Thoracic aorta (tissue), 2 donors: Measurements from ENCODE around the gene PNPLA1. TPM values are rescaled to one million over a fixed set of nuclear protein-coding genes. Genes with fewer than 3 reads are reported as not detected.

Experiments
- ATAC-seq: fragments of 150-250 bp; one replicate; pipeline ENCODE4 v1.8.0; 2017; ENCODE audit warnings: low read depth; ENCODE audit not compliant: insufficient number of reproducible peaks, low FRiP score
- DNase-seq: peaks from one replicate; pipeline ENCODE4 v3.0.0-alpha.2; 2020; ENCODE audit warnings: low spot score
- H3K27ac ChIP-seq, 2 donors: fragments of 200-600 bp; sonication (generic); 1 replicate in 1 of 2; 2 replicates in 1 of 2; pipeline ENCODE4 v1.5.1; 2016; ENCODE audit warnings: mild to moderate bottlenecking in 2 of 2, moderate library complexity in 2 of 2
- H3K27me3 ChIP-seq: fragments of 200-600 bp; sonication (generic); replicated peaks from 2 replicates; pipeline ENCODE4 v1.6.0; 2016; ENCODE audit warnings: mild to moderate bottlenecking; ENCODE audit not compliant: insufficient read depth
- H3K36me3 ChIP-seq: fragments of 200-600 bp; sonication (generic); one replicate; pipeline ENCODE4 v1.5.1; 2016
- H3K4me1 ChIP-seq, 2 donors: fragments of 200-600 bp; sonication (generic); 1 replicate in 1 of 2; 2 replicates in 1 of 2; pipeline versions ENCODE4 v1.5.1 to v1.6.0; 2016; ENCODE audit warnings: low read depth in 2 of 2, mild to moderate bottlenecking in 1 of 2; ENCODE audit not compliant: control insufficient read depth in 1 of 2
- H3K4me3 ChIP-seq: fragments of 200-600 bp; sonication (generic); 2 replicates; pipeline ENCODE4 v1.5.1; 2016; ENCODE audit warnings: mild to moderate bottlenecking
- H3K9me3 ChIP-seq: fragments of 200-600 bp; sonication (generic); 2 replicates; pipeline ENCODE4 v1.5.1; 2016
- total RNA-seq, 2 donors: library from RNA; depleted of rRNA; stranded (reverse); fragments of >200 nt; gene quantifications; one replicate each; pipeline versions ENCODE4 v1.1.0 to v1.2.3, GENCODE V29; 2016
- TF ChIP-seq, protein P1 (sequence below): fragments of 200-600 bp; sonication (generic); IDR thresholded peaks from one replicate; pipeline ENCODE4 v1.5.1; 2019; ENCODE audit warnings: antibody characterized with exemption

The PNPLA1 gene
- total RNA-seq, 2 donors from 2014 or later = not detected

DNA sequence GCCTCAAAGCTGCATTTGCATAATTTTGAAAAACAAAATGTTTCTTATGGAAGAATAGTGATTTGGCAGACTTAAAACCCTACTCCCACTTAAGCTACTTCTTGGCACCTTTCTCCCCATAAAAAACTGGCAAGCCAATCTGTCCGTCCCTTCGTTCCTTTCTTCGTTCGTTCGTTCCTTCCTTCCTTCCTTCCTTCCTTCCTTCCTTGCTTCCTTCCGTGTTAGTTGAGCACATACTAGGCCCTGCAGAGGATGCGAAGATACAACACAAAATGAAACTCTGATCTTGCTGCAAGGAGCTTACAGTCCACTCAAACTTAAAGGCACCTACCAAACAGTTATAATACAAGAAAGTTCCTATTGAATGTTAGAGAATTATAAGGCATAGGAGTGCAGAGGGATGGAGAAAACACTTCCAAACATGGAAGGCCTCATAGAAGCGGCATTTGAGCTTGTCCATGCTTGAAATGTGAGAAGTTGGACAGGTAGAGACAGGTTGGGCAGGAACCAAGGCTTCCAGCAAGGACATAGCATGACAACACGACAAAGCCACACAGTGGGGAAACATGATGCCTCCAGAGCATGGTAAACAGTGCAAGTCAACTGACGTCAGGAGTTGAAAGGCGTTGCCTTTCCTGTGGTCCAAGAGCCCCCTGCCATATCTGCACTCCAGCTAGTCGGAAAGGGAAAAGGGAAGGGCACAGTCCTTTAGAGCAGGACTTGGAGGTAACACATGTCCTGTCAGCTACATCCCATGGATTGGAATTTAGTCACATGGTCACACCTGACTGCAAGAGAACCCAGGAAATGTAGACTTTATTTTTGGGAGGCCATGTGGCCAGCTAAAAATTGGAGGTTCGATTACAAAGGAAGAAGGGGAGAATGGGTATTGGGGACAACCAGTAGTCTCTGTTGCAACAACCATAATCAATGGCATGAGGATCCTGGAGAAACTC, 7.0 kb downstream of the PNPLA1 start:
- Histone ChIP-seq H3K27ac (no peak overlapping the region), H3K9me3 (no peaks in the 10 kb centered on the region), H3K36me3 (no peaks in the 10 kb centered on the region), H3K4me3 (no peak overlapping the region), H3K27me3 (no peaks in the 10 kb centered on the region), H3K4me1 (peaks cover 0 to 6% of the 10 kb centered on the region in 2 donors)
- no peak for ATAC-seq
- DNase-seq = no peak
- TF ChIP-seq, protein P1, sequence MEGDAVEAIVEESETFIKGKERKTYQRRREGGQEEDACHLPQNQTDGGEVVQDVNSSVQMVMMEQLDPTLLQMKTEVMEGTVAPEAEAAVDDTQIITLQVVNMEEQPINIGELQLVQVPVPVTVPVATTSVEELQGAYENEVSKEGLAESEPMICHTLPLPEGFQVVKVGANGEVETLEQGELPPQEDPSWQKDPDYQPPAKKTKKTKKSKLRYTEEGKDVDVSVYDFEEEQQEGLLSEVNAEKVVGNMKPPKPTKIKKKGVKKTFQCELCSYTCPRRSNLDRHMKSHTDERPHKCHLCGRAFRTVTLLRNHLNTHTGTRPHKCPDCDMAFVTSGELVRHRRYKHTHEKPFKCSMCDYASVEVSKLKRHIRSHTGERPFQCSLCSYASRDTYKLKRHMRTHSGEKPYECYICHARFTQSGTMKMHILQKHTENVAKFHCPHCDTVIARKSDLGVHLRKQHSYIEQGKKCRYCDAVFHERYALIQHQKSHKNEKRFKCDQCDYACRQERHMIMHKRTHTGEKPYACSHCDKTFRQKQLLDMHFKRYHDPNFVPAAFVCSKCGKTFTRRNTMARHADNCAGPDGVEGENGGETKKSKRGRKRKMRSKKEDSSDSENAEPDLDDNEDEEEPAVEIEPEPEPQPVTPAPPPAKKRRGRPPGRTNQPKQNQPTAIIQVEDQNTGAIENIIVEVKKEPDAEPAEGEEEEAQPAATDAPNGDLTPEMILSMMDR = no peak

DNA sequence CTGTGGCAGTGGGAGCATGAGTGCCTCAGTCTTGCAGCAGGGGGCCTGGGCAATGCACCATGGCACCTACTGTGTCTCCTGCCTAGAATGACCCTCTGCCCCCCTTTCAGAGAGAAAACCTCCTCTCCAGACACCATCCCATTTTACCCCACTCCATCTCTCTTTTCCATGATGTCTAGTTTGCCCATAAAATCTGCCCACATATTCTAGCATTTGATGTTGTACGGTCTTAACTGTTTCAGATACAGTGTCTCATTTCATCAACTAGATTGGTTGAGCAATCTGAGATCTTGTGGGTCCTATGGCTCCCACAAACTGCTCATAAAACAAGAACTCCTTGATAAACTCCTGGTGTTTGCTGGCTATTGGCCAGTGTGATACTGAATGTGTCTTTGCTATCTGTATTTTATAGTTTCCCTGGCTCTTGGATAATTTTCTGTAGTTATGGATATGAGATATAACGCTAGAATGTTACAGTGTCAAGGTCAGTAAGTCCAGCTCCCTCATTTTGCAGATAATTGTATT, 8.1 kb downstream of the PNPLA1 start:
- ATAC-seq (no peak), DNase-seq (no peak)
- Histone ChIP-seq H3K9me3 (no peaks in the 10 kb centered on the region), H3K4me1 (peaks cover 0 to 6% of the 10 kb centered on the region in 2 donors), H3K27me3 (no peaks in the 10 kb centered on the region), H3K36me3 (no peaks in the 10 kb centered on the region), H3K4me3 (no peak overlapping the region), H3K27ac (no peak overlapping the region)
- TF ChIP-seq, protein P1 = no peak

DNA sequence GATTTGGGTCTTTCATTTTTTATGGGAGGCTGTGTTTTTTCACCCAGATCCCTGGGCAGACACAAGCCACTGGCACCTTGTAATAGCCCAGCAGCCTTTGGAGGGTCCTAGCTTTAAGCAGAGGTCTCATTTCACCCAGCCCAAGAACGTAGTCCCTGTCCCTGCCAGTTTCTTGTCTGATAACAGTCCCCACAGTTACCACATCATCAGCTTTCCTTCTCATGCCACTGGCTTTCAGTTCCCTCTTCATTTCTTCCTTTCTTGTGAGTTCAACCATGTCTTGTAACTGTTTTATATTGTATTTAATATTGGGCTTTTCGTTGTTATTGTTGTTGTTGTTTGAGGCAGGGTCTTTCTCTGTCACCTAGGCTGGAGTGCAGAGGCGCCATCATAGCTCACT, 10.6 kb downstream of the PNPLA1 start:
- Histone ChIP-seq H3K9me3 (no peaks in the 10 kb centered on the region), H3K36me3 (no peaks in the 10 kb centered on the region), H3K27me3 (no peaks in the 10 kb centered on the region), H3K4me3 (no peak overlapping the region), H3K27ac (no peak overlapping the region), H3K4me1 (peaks cover 0 to 6% of the 10 kb centered on the region in 2 donors)
- TF ChIP-seq, protein P1 = no peak
- no peak for ATAC-seq
- DNase-seq = no peak

DNA sequence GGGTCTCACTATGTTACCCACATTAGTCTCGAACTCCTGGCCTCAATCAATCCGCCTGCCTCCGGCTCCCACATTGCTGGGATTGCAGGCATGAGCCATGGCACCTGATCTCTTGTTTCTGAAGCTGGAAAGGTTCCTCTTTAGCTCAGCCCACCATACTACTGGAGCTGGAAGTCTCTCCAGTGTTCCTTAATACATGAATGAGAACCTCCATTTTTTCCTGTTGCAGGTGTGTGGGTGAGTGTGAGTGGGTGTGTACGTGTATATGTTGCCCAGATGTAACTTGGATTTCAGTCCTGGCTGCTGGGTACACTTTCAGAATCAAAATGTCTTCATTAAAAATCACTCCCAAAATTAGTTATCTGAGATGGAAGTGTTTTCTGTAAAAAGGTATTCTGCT, 11.1 kb downstream of the PNPLA1 start:
- TF ChIP-seq, protein P1 = no peak
- DNase-seq (no peak), ATAC-seq (no peak)
- no peak overlapping the region for H3K27ac ChIP-seq
- H3K27me3 ChIP-seq = no peaks in the 10 kb centered on the region
- H3K4me1 ChIP-seq = peaks cover 0 to 6% of the 10 kb centered on the region in 2 donors
- H3K4me3 ChIP-seq = no peak overlapping the region
- H3K36me3 ChIP-seq = no peaks in the 10 kb centered on the region
- H3K9me3 ChIP-seq = no peaks in the 10 kb centered on the region

DNA sequence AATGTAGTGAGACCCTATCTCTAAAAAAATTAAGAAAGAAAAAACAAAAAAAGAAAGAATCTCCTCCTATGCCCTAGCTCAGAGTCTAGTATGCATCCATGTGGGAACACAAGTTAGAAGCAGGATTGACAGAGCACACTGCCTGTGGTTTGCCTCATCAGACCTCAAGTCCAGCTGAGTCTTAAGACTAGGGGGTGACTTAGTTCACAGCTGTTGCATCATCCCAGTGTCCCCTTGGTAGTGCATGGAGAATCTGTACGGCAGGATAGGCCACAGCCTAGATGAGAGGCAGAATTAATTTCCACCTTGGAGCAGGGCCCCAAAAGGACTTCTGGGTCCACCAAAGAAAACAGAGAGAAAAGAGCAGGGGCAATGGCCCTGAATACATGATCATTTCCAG, 13.7 kb downstream of the PNPLA1 start:
- TF ChIP-seq, protein P1 = no peak
- DNase-seq = no peak
- no peaks in the 10 kb centered on the region for H3K27me3 ChIP-seq
- H3K4me3 ChIP-seq = no peak overlapping the region
- H3K27ac ChIP-seq = no peak overlapping the region
- no peaks in the 10 kb centered on the region for H3K36me3 ChIP-seq
- H3K9me3 ChIP-seq = no peaks in the 10 kb centered on the region
- peaks cover 0 to 14% of the 10 kb centered on the region in 2 donors for H3K4me1 ChIP-seq
- ATAC-seq = no peak
